HG03469 (cell line): ENCODE results near the gene PRKAG1.

ENCODE experiments used
- ATAC-seq: cut with Tn5 transposase; IDR thresholded peaks from one replicate; pipeline ENCODE4 v1.9.1; 2021; ENCODE audit warnings: mild to moderate bottlenecking, moderate library complexity, moderate number of reproducible peaks; ENCODE audit not compliant: unreplicated experiment

Gene PRKAG1

GRCh38 chr12:49015196-49015595 is 3.4 kb downstream of the PRKAG1 start:
- no peak for ATAC-seq

- ATAC-seq, result no peak
These were observed 4.0 kb downstream of the PRKAG1 start for GRCh38 chr12:49014547-49014946.

GRCh38 chr12:49013428-49013827 is 5.1 kb downstream of the PRKAG1 start:
- no peak for ATAC-seq

- ATAC-seq, result no peak
These were observed 5.8 kb downstream of the PRKAG1 start for GRCh38 chr12:49012739-49013138.

- no peak for ATAC-seq
These were observed 8.4 kb downstream of the PRKAG1 start for GRCh38 chr12:49010092-49010668.

- no peak for ATAC-seq
These were observed 9.6 kb downstream of the PRKAG1 start for GRCh38 chr12:49008943-49009342.

GRCh38 chr12:49000346-49000745 is 18.2 kb downstream of the PRKAG1 start:
- no peak for ATAC-seq

- ATAC-seq, result no peak
These were observed 19.0 kb downstream of the PRKAG1 start, which contains the start of gene DDN for GRCh38 chr12:48999371-49000131. Gene DDN (minus strand): TSS chr12:48999375. CDS start chr12:48999287, 88 bp downstream.

- no peak for ATAC-seq
These were observed 19.9 kb downstream of the PRKAG1 start for GRCh38 chr12:48998497-48999353.

GRCh38 chr12:48997719-48998496 is 20.7 kb downstream of the PRKAG1 start:
- ATAC-seq, result no peak

GRCh38 chr12:48996794-48997718 is 21.5 kb downstream of the PRKAG1 start:
- no peak for ATAC-seq

- ATAC-seq, result no peak
These were observed 23.3 kb downstream of the PRKAG1 start for GRCh38 chr12:48995086-48995879.

GRCh38 chr12:48994224-48995085 is 24.1 kb downstream of the PRKAG1 start:
- no peak for ATAC-seq

GRCh38 chr12:48993787-48994186 is 24.8 kb downstream of the PRKAG1 start:
- ATAC-seq, result no peak

GRCh38 chr12:48991247-48992050 is 27.1 kb downstream of the PRKAG1 start:
- no peak for ATAC-seq

- no peak for ATAC-seq
These were observed 28.0 kb downstream of the PRKAG1 start for GRCh38 chr12:48990552-48990951.

- ATAC-seq, result no peak
These were observed 30.4 kb downstream of the PRKAG1 start for GRCh38 chr12:48988030-48988649.
